ENCODE measurements around the gene SCYGR2. TPM values are rescaled to one million over a fixed set of nuclear protein-coding genes. Genes with fewer than 3 reads are reported as not detected.
A peak's percentile ranks its signal among the peaks of the same experiment; 100 is the strongest.

The SCYGR2 gene
- total and polyA plus RNA-seq, 4 experiments from 2014 or later, result not detected

GRCh38 chr2:227595797-227596196 is 2.9 kb upstream of the SCYGR2 start:
- Mint-ChIP-seq H3K27ac (no peak overlapping the region), H3K36me3 (no peaks in the 10 kb centered on the region), H3K4me3 (no peak overlapping the region), H3K4me1 (peaks cover 0 to 2% (median under 1%) of the 10 kb centered on the region in 4 donors), H3K27me3 (peaks cover 23 to 31% of the 10 kb centered on the region in 2 donors), H3K9me3 (peaks cover 0 to 2% (median 0%) of the 10 kb centered on the region in 8 donors)
- POLR2A ChIA-PET (ENCODE audit: partially characterized antibody), result no interaction called here
- Histone ChIP-seq H3K9me3 (ENCODE audit: control insufficient read depth in 1 of 2, low read length in 2 of 2) (no peaks in the 10 kb centered on the region), H3K4me1 (ENCODE audit: insufficient read depth, low read length) (no peaks in the 10 kb centered on the region), H3K36me3 (ENCODE audit: insufficient read depth, low read length) (no peaks in the 10 kb centered on the region), H3K4me3 (ENCODE audit: low read length in 2 of 2) (no peak overlapping the region), H3K27ac (ENCODE audit: low read depth, low read length) (no peak overlapping the region), H3K27me3 (ENCODE audit: insufficient read depth, low read length) (no peaks in the 10 kb centered on the region)
- intact Hi-C loops (cut with micrococcal nuclease), result no loop called here
- DNase-seq, result no peak
- CTCF ChIA-PET (ENCODE audit: partially characterized antibody), result no interaction called here

- H3K36me3 ChIP-seq (ENCODE audit: insufficient read depth, low read length), result no peaks in the 10 kb centered on the region
- H3K27ac ChIP-seq (ENCODE audit: low read depth, low read length), result no peak overlapping the region
- Mint-ChIP-seq H3K4me1 (peaks cover 0 to 2% (median under 1%) of the 10 kb centered on the region in 4 donors), H3K36me3 (no peaks in the 10 kb centered on the region), H3K4me3 (no peak overlapping the region), H3K27ac (no peak overlapping the region), H3K9me3 (peaks cover 0 to 2% (median 0%) of the 10 kb centered on the region in 8 donors), H3K27me3 (peaks cover 20 to 39% of the 10 kb centered on the region in 2 donors)
- no peaks in the 10 kb centered on the region for H3K9me3 ChIP-seq (ENCODE audit: control insufficient read depth in 1 of 2, low read length in 2 of 2)
- ChIA-PET POLR2A (ENCODE audit: partially characterized antibody) (no interaction called here), CTCF (ENCODE audit: partially characterized antibody) (no interaction called here)
- DNase-seq, result no peak
- intact Hi-C loops (cut with micrococcal nuclease), result no loop called here
- H3K4me3 ChIP-seq (ENCODE audit: low read length in 2 of 2), result no peak overlapping the region
- H3K4me1 ChIP-seq (ENCODE audit: insufficient read depth, low read length), result no peaks in the 10 kb centered on the region
- no peaks in the 10 kb centered on the region for H3K27me3 ChIP-seq (ENCODE audit: insufficient read depth, low read length)
Observed at GRCh38 chr2:227597036-227597435, 1.7 kb upstream of the SCYGR2 start.

GRCh38 chr2:227597998-227598397 is 695 bp upstream of the SCYGR2 start:
- no peaks in the 10 kb centered on the region for H3K4me1 ChIP-seq (ENCODE audit: insufficient read depth, low read length)
- POLR2A ChIA-PET (ENCODE audit: partially characterized antibody), result no interaction called here
- intact Hi-C loops (cut with micrococcal nuclease), result no loop called here
- no peak overlapping the region for H3K4me3 ChIP-seq (ENCODE audit: low read length in 2 of 2)
- H3K9me3 ChIP-seq (ENCODE audit: control insufficient read depth in 1 of 2, low read length in 2 of 2), result no peaks in the 10 kb centered on the region
- DNase-seq, result no peak
- no peaks in the 10 kb centered on the region for H3K36me3 Mint-ChIP-seq
- CTCF ChIA-PET (ENCODE audit: partially characterized antibody), result no interaction called here
- peaks cover 0 to under 1% (median under 1%) of the 10 kb centered on the region in 4 donors for H3K4me1 Mint-ChIP-seq
- H3K27ac Mint-ChIP-seq, result no peak overlapping the region
- peaks cover 0 to 2% (median 0%) of the 10 kb centered on the region in 8 donors for H3K9me3 Mint-ChIP-seq
- H3K27me3 ChIP-seq (ENCODE audit: insufficient read depth, low read length), result no peaks in the 10 kb centered on the region
- no peak overlapping the region for H3K27ac ChIP-seq (ENCODE audit: low read depth, low read length)
- H3K36me3 ChIP-seq (ENCODE audit: insufficient read depth, low read length), result no peaks in the 10 kb centered on the region
- no peak overlapping the region for H3K4me3 Mint-ChIP-seq
- H3K27me3 Mint-ChIP-seq, result peaks cover 17 to 35% of the 10 kb centered on the region in 2 donors

- POLR2A ChIA-PET (ENCODE audit: partially characterized antibody), result no interaction called here
- intact Hi-C loops (cut with micrococcal nuclease), result no loop called here
Observed at GRCh38 chr2:227602358-227602757, 3.7 kb downstream of the SCYGR2 start.

GRCh38 chr2:227606476-227606875 is 7.8 kb downstream of the SCYGR2 start:
- Mint-ChIP-seq H3K36me3 (no peaks in the 10 kb centered on the region), H3K27ac (no peak overlapping the region), H3K4me3 (no peak overlapping the region), H3K27me3 (peaks cover 20 to 29% of the 10 kb centered on the region in 2 donors), H3K9me3 (no peaks in the 10 kb centered on the region), H3K4me1 (peaks cover 5 to 19% (median 12%) of the 10 kb centered on the region in 4 donors)
- ChIA-PET CTCF (ENCODE audit: partially characterized antibody) (no interaction called here), POLR2A (ENCODE audit: partially characterized antibody) (no interaction called here)
- no peak for DNase-seq
- Histone ChIP-seq H3K27me3 (ENCODE audit: insufficient read depth, low read length) (no peaks in the 10 kb centered on the region), H3K4me3 (ENCODE audit: low read length in 2 of 2) (no peak overlapping the region), H3K27ac (ENCODE audit: low read depth, low read length) (no peak overlapping the region), H3K36me3 (ENCODE audit: insufficient read depth, low read length) (no peaks in the 10 kb centered on the region), H3K4me1 (ENCODE audit: insufficient read depth, low read length) (peaks cover 7% of the 10 kb centered on the region), H3K9me3 (ENCODE audit: control insufficient read depth in 1 of 2, low read length in 2 of 2) (no peaks in the 10 kb centered on the region)
- intact Hi-C loops (cut with micrococcal nuclease), result no loop called here

More at GRCh38 chr2:227602358-227602757, 3.7 kb downstream of the SCYGR2 start:
- Histone ChIP-seq H3K27ac (ENCODE audit: low read depth, low read length) (no peak overlapping the region), H3K36me3 (ENCODE audit: insufficient read depth, low read length) (no peaks in the 10 kb centered on the region), H3K9me3 (ENCODE audit: control insufficient read depth in 1 of 2, low read length in 2 of 2) (no peaks in the 10 kb centered on the region), H3K27me3 (ENCODE audit: insufficient read depth, low read length) (no peaks in the 10 kb centered on the region), H3K4me1 (ENCODE audit: insufficient read depth, low read length) (no peaks in the 10 kb centered on the region), H3K4me3 (ENCODE audit: low read length in 2 of 2) (no peak overlapping the region)
- Mint-ChIP-seq H3K9me3 (no peaks in the 10 kb centered on the region), H3K4me1 (no peaks in the 10 kb centered on the region), H3K4me3 (no peak overlapping the region), H3K27ac (no peak overlapping the region), H3K27me3 (peaks cover 14 to 36% of the 10 kb centered on the region in 2 donors), H3K36me3 (no peaks in the 10 kb centered on the region)
- CTCF ChIA-PET (ENCODE audit: partially characterized antibody), result no interaction called here
- DNase-seq, result no peak

GRCh38 chr2:227607941-227608340 is 9.2 kb downstream of the SCYGR2 start:
- ChIA-PET POLR2A (ENCODE audit: partially characterized antibody) (no interaction called here), CTCF (ENCODE audit: partially characterized antibody) (no interaction called here)
- H3K4me1 ChIP-seq (ENCODE audit: insufficient read depth, low read length), result peaks cover 7% of the 10 kb centered on the region
- H3K4me3 ChIP-seq (ENCODE audit: low read length in 2 of 2), result no peak overlapping the region
- Mint-ChIP-seq H3K9me3 (no peaks in the 10 kb centered on the region), H3K36me3 (no peaks in the 10 kb centered on the region), H3K27ac (no peak overlapping the region), H3K27me3 (peaks cover 22 to 32% of the 10 kb centered on the region in 2 donors), H3K4me1 (peaks cover 5 to 19% (median 12%) of the 10 kb centered on the region in 4 donors), H3K4me3 (no peak overlapping the region)
- no peaks in the 10 kb centered on the region for H3K27me3 ChIP-seq (ENCODE audit: insufficient read depth, low read length)
- intact Hi-C loops (cut with micrococcal nuclease), result no loop called here
- H3K27ac ChIP-seq (ENCODE audit: low read depth, low read length), result no peak overlapping the region
- no peaks in the 10 kb centered on the region for H3K36me3 ChIP-seq (ENCODE audit: insufficient read depth, low read length)
- no peak for DNase-seq
- no peaks in the 10 kb centered on the region for H3K9me3 ChIP-seq (ENCODE audit: control insufficient read depth in 1 of 2, low read length in 2 of 2)

- H3K9me3 Mint-ChIP-seq, result no peaks in the 10 kb centered on the region
- ChIA-PET CTCF (ENCODE audit: partially characterized antibody) (no interaction called here), POLR2A (ENCODE audit: partially characterized antibody) (no interaction called here)
- H3K4me3 Mint-ChIP-seq, result peak overlapping the region in 3 of 8 donors; percentile 17 to 39 (median 26)
- no peaks in the 10 kb centered on the region for H3K36me3 Mint-ChIP-seq
- H3K27ac ChIP-seq (ENCODE audit: low read depth, low read length), result no peak overlapping the region
- no peak overlapping the region for H3K27ac Mint-ChIP-seq
- no peaks in the 10 kb centered on the region for H3K9me3 ChIP-seq (ENCODE audit: control insufficient read depth in 1 of 2, low read length in 2 of 2)
- H3K27me3 ChIP-seq (ENCODE audit: insufficient read depth, low read length), result no peaks in the 10 kb centered on the region
- peaks cover 7% of the 10 kb centered on the region for H3K4me1 ChIP-seq (ENCODE audit: insufficient read depth, low read length)
- DNase-seq, result peak in 3 of 5 donors; percentile 2 to 14 (median 4)
- no peaks in the 10 kb centered on the region for H3K36me3 ChIP-seq (ENCODE audit: insufficient read depth, low read length)
- intact Hi-C loops (cut with micrococcal nuclease), result no loop called here
- no peak overlapping the region for H3K4me3 ChIP-seq (ENCODE audit: low read length in 2 of 2)
- peaks cover 5 to 19% (median 12%) of the 10 kb centered on the region in 4 donors for H3K4me1 Mint-ChIP-seq
- H3K27me3 Mint-ChIP-seq, result peaks cover 22 to 32% of the 10 kb centered on the region in 2 donors
Observed at GRCh38 chr2:227608561-227609338, 10.1 kb downstream of the SCYGR2 start.
